ENCODE results near the gene RAB35.

Gene RAB35

DNA sequence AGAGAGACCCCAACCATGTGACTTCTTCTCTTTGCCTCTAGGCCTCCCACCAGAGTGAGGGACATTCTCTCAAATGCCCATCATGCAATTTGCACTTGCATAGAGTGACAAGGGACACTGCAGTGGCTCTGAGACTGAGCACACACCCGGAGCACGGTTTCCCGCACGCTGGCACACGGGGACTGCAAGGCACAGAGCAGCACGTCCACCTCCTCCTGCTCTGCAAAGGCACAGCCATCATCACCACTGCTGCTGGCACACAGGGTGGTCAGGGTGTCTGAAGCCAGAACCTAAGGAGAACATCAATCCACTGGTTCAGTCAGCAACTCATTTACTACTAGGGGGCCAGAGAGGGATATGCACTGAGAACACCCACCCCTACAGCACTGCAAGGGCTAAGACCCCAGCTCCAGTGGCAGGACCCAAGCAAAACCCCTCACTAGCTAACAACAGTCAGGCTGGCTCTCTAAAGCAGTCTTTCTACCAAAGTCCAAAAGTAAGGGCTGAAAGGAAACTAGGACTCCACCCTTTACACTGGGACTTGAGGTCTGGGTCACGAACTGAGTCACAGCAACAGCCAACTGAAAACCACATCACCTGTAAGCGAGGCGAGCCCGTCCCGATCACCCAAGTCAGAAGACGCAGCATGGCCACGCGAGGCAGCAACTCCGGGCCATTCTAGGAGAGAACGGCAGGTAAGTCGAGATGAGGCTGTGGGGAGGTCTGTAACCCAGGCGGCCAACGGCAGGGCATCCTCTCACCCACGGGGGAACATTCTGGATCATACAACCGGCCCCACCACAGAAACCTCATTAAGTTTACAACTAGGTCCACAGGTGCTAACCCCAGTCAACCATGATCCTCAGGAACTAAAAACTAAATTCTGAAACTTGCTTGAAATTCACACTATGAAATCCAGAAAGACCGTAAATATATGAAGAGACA, 40.0 kb upstream of the RAB35 start:
- no peak overlapping the region for H3K4me3 ChIP-seq (replicated peaks in 1 of 2; ENCODE audit: low read depth in 2 of 2, low read length in 2 of 2)
- DNase-seq (ENCODE audit: low read depth in 2 of 2): no peak
- TF ChIP-seq, protein P1, sequence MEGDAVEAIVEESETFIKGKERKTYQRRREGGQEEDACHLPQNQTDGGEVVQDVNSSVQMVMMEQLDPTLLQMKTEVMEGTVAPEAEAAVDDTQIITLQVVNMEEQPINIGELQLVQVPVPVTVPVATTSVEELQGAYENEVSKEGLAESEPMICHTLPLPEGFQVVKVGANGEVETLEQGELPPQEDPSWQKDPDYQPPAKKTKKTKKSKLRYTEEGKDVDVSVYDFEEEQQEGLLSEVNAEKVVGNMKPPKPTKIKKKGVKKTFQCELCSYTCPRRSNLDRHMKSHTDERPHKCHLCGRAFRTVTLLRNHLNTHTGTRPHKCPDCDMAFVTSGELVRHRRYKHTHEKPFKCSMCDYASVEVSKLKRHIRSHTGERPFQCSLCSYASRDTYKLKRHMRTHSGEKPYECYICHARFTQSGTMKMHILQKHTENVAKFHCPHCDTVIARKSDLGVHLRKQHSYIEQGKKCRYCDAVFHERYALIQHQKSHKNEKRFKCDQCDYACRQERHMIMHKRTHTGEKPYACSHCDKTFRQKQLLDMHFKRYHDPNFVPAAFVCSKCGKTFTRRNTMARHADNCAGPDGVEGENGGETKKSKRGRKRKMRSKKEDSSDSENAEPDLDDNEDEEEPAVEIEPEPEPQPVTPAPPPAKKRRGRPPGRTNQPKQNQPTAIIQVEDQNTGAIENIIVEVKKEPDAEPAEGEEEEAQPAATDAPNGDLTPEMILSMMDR (IDR thresholded peaks at IDR 0.05; ENCODE audit: low read depth, low read length): no peak

DNA sequence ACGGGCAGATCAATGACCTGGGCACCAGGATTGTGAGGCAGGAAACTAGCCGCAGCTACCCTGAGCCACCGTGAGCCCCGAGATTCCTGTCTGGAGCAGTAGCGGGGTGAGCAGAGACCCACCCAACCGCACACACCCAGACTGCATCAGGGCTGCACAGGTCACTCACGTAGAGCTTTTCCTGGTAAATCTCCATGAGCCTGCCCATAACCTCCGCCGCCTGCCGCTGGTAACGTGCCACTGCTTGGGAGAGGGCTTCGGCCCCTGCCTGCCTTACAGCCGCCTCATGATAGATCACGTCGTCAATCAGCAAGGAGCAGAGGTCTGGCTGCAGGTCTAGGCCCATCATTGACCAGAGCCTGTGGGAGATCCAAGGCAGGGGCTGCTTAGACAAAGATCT, 38.5 kb upstream of the RAB35 start:
- DNase-seq (ENCODE audit: low read depth in 2 of 2): no peak
- TF ChIP-seq, protein P1 (IDR thresholded peaks at IDR 0.05; ENCODE audit: low read depth, low read length): no peak
- no peak overlapping the region for H3K4me3 ChIP-seq (replicated peaks in 1 of 2; ENCODE audit: low read depth in 2 of 2, low read length in 2 of 2)

DNA sequence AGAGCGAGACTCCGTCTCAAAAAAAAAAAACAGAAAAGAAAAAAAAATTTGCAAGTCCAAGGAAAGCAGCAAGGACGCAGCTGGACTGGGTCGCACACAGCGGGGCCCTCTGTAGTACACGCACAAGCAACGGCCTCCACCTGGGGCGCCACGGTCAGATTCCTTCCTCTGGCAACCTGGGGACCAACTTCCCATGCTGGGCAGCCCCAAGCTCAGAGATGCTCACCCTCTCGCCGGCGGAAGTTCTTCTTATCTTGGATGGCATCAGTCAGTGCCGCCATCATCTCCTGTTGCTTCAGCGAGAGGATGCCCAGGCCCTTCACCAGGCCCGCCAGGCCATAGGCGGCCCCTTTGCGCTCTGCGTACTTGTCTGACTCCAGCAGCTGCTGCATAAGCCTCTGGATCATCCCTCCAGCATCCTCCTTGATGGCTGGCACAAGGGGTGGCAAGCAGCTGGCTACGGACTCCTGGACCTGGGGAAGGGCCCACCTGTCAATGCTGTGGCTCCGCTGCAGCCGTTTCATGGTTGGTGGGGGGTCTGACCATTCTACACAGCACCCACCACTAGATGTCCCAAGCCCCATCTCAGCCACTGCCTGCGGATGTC, 34.5 kb upstream of the RAB35 start:
- TF ChIP-seq, protein P1 (IDR thresholded peaks at IDR 0.05; ENCODE audit: low read depth, low read length): no peak
- DNase-seq (ENCODE audit: low read depth in 2 of 2): no peak
- no peak overlapping the region for H3K4me3 ChIP-seq (replicated peaks in 1 of 2; ENCODE audit: low read depth in 2 of 2, low read length in 2 of 2)

DNA sequence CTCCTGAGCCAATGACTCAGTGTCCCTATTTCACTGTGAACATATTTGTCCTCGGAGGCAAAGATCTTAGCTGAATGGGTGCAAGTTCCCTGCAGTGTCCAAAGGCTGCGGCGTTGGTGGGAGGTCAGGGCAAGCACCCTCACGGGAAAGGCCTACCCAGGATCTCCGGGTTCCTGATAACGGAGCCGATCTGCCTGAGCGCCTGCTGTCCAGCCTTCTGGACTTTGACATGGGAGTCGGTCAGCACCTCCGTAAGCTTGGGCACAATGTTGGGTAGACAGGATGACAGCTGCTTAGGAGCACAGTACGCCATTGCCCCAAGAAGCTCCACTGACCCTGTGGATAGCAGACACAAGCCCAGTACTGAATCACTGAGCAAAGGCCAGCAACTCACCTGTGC, 31.5 kb upstream of the RAB35 start:
- no peak overlapping the region for H3K4me3 ChIP-seq (replicated peaks in 1 of 2; ENCODE audit: low read depth in 2 of 2, low read length in 2 of 2)
- no peak for DNase-seq (ENCODE audit: low read depth in 2 of 2)
- TF ChIP-seq, protein P1 (IDR thresholded peaks at IDR 0.05; ENCODE audit: low read depth, low read length): no peak

DNA sequence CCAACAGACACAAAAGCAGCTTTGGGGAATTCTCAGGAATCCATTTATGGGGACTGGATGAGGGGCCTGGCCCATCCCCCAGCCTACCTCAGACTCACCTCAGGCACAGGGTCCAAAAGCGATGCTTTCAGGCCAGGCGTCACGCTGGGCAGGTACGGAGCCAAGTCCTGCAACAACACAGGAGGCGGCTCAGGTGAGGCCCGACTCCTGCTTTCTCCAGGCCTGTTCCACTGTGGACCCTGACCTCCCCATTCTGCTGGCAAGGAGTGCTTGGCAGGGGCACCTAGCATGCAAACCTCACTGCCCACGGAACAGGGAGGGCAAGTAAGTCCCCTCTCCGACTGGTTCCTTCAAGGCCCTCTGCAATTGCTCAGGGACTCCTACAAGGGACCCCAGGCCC, 28.6 kb upstream of the RAB35 start:
- TF ChIP-seq, protein P1 (IDR thresholded peaks at IDR 0.05; ENCODE audit: low read depth, low read length): no peak
- no peak for DNase-seq (ENCODE audit: low read depth in 2 of 2)
- no peak overlapping the region for H3K4me3 ChIP-seq (replicated peaks in 1 of 2; ENCODE audit: low read depth in 2 of 2, low read length in 2 of 2)

DNA sequence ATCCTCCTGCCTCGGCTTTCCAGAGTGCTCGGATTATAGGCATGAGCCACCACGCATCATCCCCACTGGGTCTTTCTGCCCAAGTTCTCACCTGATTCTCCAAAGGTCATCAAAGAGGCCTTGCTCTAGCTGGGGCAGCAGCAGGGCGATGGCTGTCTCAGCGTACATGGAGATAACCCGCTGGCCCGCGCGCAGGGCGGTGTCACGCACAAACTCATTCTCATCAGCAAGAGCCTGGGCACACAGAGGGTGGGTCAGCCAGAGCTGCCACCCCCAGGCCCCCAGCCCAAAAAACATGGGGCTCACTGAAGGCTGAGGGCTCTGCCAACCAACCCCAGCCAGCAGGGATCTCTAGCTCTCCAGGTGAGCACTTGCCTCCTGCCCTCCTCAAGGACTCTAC, 27.7 kb upstream of the RAB35 start:
- TF ChIP-seq, protein P1 (IDR thresholded peaks at IDR 0.05; ENCODE audit: low read depth, low read length): no peak
- DNase-seq (ENCODE audit: low read depth in 2 of 2): no peak

More for the DNA sequence above, 27.7 kb upstream of the RAB35 start:
- H3K4me3 ChIP-seq (replicated peaks in 1 of 2; ENCODE audit: low read depth in 2 of 2, low read length in 2 of 2): no peak overlapping the region

Data from cardiac fibroblast (primary cell).